ENCODE measurements around the gene CDKN1C. TPM values are rescaled to one million over a fixed set of nuclear protein-coding genes. Genes with fewer than 3 reads are reported as not detected.
A peak's percentile ranks its signal among the peaks of the same experiment; 100 is the strongest.
"Not testable (repeated sequence)": the region's sequence is repeated elsewhere in the genome, so short reads cannot be mapped to it uniquely, and the experiment has no call there.

Gene CDKN1C
- total and polyA plus RNA-seq, 2 donors from 2014 or later: 54.8 to 192 TPM

GRCh38 chr11:2908130-2908529 is 22.6 kb upstream of the CDKN1C start:
- no peak for FAIRE-seq

DNA sequence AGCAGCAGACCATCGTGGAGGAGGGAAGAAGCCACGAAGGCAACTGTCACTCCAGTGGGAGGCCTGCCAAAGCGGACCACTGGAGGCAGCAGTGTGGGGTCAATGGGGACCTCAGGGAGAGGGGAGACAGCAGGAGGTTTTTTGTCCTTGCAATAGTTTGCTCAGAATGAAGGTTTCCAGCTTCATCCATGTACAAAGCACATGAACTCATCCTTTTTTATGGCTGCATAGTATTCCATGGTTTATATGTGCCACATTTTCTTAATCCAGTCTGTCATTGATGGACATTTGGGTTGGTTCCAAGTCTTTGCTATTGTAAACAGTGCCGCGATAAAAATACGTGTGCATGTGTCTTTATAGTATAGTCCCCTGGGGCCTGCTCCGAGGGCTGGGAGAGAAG is 19.7 kb upstream of the CDKN1C start:
- H3K4me3 ChIP-seq (ENCODE audit: low read length in 3 of 3); H3K27ac ChIP-seq (ENCODE audit: low read depth in 2 of 2, low read length in 2 of 2); DNase-seq; H3K36me3 ChIP-seq (ENCODE audit: control insufficient read depth in 2 of 3, insufficient read depth in 3 of 3, low read length in 3 of 3); H3K27me3 ChIP-seq (ENCODE audit: control insufficient read depth, insufficient read depth, low read length); intact Hi-C loops (cut with DNase I); H3K9ac ChIP-seq (ENCODE audit: low read length in 3 of 3); FAIRE-seq; H3K9me3 ChIP-seq (ENCODE audit: control insufficient read depth in 2 of 3, insufficient read depth in 1 of 3, low read length in 3 of 3): not testable (repeated sequence)
- peaks cover 0 to 22% (median 17%) of the 10 kb centered on the region in 3 donors for H3K4me1 ChIP-seq (ENCODE audit: control insufficient read depth in 2 of 3, insufficient read depth in 2 of 3, low read depth in 1 of 3, low read length in 3 of 3)

More at GRCh38 chr11:2908130-2908529, 22.6 kb upstream of the CDKN1C start:
- TF ChIP-seq CTCF (IDR thresholded peaks at IDR 0.05; ENCODE audit: borderline replicate concordance, extremely low read depth, insufficient read depth): no peak
- Histone ChIP-seq H3K4me1 (ENCODE audit: control insufficient read depth in 2 of 3, insufficient read depth in 2 of 3, low read depth in 1 of 3, low read length in 3 of 3) (peaks cover 0 to 21% (median 15%) of the 10 kb centered on the region in 3 donors), H3K4me3 (ENCODE audit: low read length in 3 of 3) (no peak overlapping the region), H3K36me3 (ENCODE audit: control insufficient read depth in 2 of 3, insufficient read depth in 3 of 3, low read length in 3 of 3) (no peaks in the 10 kb centered on the region), H3K27ac (ENCODE audit: low read depth in 2 of 2, low read length in 2 of 2) (no peak overlapping the region), H3K9me3 (ENCODE audit: control insufficient read depth in 2 of 3, insufficient read depth in 1 of 3, low read length in 3 of 3) (no peaks in the 10 kb centered on the region), H3K27me3 (ENCODE audit: control insufficient read depth, insufficient read depth, low read length) (no peaks in the 10 kb centered on the region), H3K9ac (ENCODE audit: low read length in 3 of 3) (no peak overlapping the region)
- DNase-seq: no peak
- intact Hi-C loops (cut with DNase I): no loop called here

DNA sequence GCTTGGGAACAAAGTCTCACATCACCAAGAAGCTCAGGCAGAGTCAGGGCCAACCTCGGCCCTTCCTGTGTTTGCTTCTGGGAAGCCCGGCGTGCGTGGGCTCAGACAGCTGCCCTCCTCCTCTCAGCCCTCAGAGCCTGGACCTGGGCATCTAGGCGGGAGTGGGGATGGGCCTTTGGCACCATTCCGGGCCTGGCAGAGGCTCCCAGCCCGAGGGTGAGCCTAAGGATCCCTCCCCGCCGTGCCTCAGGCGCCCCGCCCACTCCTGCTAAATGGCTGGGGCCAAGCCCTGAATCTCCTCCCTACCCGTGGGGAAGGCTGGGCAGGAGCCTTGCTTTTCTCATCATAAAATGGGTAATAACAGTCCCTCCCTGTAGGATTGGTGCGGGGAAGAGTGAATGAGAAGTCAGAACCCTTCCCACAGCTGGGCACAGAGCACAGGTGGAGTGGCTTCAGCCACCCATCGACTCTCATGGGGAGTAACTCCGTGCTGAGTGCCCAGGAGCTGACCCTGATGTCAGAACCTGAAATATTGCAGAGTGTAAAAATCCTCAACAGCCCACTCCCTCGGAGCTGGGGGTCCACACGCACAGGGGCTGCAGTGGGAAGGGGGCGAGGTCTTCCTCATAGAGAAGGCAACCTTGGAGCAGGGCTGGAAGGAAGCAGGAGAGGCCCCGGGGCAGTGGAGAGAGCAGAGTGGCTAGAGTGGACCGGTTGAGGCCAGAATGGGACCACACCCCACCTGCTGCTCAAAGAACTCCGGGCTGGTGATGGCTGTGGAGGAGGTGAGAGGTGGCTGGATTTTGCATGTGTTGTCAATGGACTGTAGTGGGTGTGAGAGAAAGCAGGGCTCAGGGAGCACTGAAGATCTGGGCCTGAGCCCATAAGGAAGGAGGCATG is 18.8 kb upstream of the CDKN1C start:
- Histone ChIP-seq H3K27ac (ENCODE audit: low read depth in 2 of 2, low read length in 2 of 2) (peak overlapping the region; percentile 32 to 83), H3K4me1 (ENCODE audit: control insufficient read depth in 2 of 3, insufficient read depth in 2 of 3, low read depth in 1 of 3, low read length in 3 of 3) (peaks cover 0 to 22% (median 21%) of the 10 kb centered on the region in 3 donors), H3K27me3 (ENCODE audit: control insufficient read depth, insufficient read depth, low read length) (no peaks in the 10 kb centered on the region), H3K4me3 (ENCODE audit: low read length in 3 of 3) (peak overlapping the region in 2 of 3 donors; percentile 43 to 70), H3K9ac (ENCODE audit: low read length in 3 of 3) (peak overlapping the region in 1 of 3 donors; percentile 15), H3K36me3 (ENCODE audit: control insufficient read depth in 2 of 3, insufficient read depth in 3 of 3, low read length in 3 of 3) (no peaks in the 10 kb centered on the region), H3K9me3 (ENCODE audit: control insufficient read depth in 2 of 3, insufficient read depth in 1 of 3, low read length in 3 of 3) (no peaks in the 10 kb centered on the region)
- intact Hi-C loops (cut with DNase I): no loop called here
- no peak for FAIRE-seq
- no peak for DNase-seq
- TF ChIP-seq CTCF (IDR thresholded peaks at IDR 0.05; ENCODE audit: borderline replicate concordance, extremely low read depth, insufficient read depth): no peak

GRCh38 chr11:2903672-2904011 is 18.1 kb upstream of the CDKN1C start:
- Histone ChIP-seq H3K36me3 (ENCODE audit: control insufficient read depth in 2 of 3, insufficient read depth in 3 of 3, low read length in 3 of 3) (no peaks in the 10 kb centered on the region), H3K4me3 (ENCODE audit: low read length in 3 of 3) (peak overlapping the region in 2 of 3 donors; percentile 43 to 70), H3K9me3 (ENCODE audit: control insufficient read depth in 2 of 3, insufficient read depth in 1 of 3, low read length in 3 of 3) (no peaks in the 10 kb centered on the region), H3K27me3 (ENCODE audit: control insufficient read depth, insufficient read depth, low read length) (no peaks in the 10 kb centered on the region), H3K9ac (ENCODE audit: low read length in 3 of 3) (no peak overlapping the region), H3K4me1 (ENCODE audit: control insufficient read depth in 2 of 3, insufficient read depth in 2 of 3, low read depth in 1 of 3, low read length in 3 of 3) (peaks cover 0 to 27% (median 22%) of the 10 kb centered on the region in 3 donors), H3K27ac (ENCODE audit: low read depth in 2 of 2, low read length in 2 of 2) (peak overlapping the region; percentile 65 to 83)
- intact Hi-C loops (cut with DNase I): no loop called here
- FAIRE-seq: no peak
- no peak for TF ChIP-seq CTCF (IDR thresholded peaks at IDR 0.05; ENCODE audit: borderline replicate concordance, extremely low read depth, insufficient read depth)
- no peak for DNase-seq
